ENCODE measurements around the gene RYR2.

- TF ChIP-seq CTCF (IDR thresholded peaks at IDR 0.05), result no peak
- no peak for TF ChIP-seq POLR2A (IDR thresholded peaks at IDR 0.05)
Measured at GRCh38 chr1:237673631-237674030, 631.6 kb downstream of the RYR2 start.
